Cardiac muscle cell (in vitro differentiated cells and primary cell): ENCODE results near the gene ATG5. TPM values are rescaled to one million over a fixed set of nuclear protein-coding genes. Genes with fewer than 3 reads are reported as not detected.

Experiments
- DNase-seq, 2 donors: peaks; one replicate each; pipeline versions ENCODE4 v3.0.0 to v3.0.0-alpha.2; 2010 to 2017; ENCODE audit warnings: low read depth in 1 of 2, low spot score in 1 of 2
- H3K27ac ChIP-seq: fragments of 200-600 bp; sonication (generic); 2 replicates; pipeline ENCODE4 v1.5.1; 2016
- H3K27me3 ChIP-seq: fragments of 200-600 bp; sonication (generic); 2 replicates; pipeline ENCODE4 v1.6.0; 2016; ENCODE audit warnings: control low read depth
- H3K36me3 ChIP-seq: fragments of 200-600 bp; sonication (generic); 2 replicates; pipeline ENCODE4 v1.5.1; 2016; ENCODE audit warnings: control low read depth
- H3K4me1 ChIP-seq: fragments of 200-600 bp; sonication (generic); 2 replicates; pipeline ENCODE4 v1.8.1; 2017; ENCODE audit warnings: low read depth, mild to moderate bottlenecking, mixed run types
- H3K4me3 ChIP-seq: fragments of 200-600 bp; sonication (generic); 2 replicates; pipeline ENCODE4 v1.5.1; 2016; ENCODE audit warnings: mild to moderate bottlenecking
- H3K9me3 ChIP-seq: fragments of 200-600 bp; sonication (generic); 2 replicates; pipeline ENCODE4 v1.5.1; 2017; ENCODE audit warnings: low read depth, mild to moderate bottlenecking, control low read depth
- polyA plus RNA-seq: library from polyadenylated mRNA; unstranded; fragments of >200 nt; fragmentation: Nextera tagmentation; extraction: Ambion mirVana; gene quantifications from 2 replicates; pipeline ENCODE4 v1.2.1, GENCODE V29; 2016
- total RNA-seq: library from RNA; depleted of rRNA; stranded (reverse); fragments of >200 nt; gene quantifications from 2 replicates; pipeline ENCODE4 v1.2.3, GENCODE V29; 2016
- TF ChIP-seq, protein P1 (sequence below): IDR thresholded peaks from 2 replicates; pipeline ENCODE4 v1.5.1; 2012; ENCODE audit warnings: low read depth, mild to moderate bottlenecking, low read length

The ATG5 gene
- total and polyA plus RNA-seq, 2 experiments from 2014 or later = 15.2 to 32.2 TPM

DNA sequence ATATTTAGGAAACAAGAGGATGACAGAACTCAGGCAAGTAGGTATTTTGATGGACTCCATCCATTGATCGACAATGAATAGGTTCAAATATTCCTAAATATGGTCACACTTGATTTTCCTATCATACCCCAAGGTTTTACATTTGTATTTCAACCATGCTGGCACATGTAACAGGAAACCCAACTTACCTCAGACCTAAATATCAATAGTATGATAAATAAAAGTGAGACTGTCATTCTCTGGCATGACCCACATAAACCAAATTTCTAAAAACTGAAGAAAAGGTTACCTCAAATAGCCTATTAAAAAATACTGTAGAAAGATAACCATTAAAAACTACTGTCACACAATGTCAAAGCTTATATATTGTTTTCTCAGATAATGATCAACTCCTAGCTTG is 142.1 kb downstream of the ATG5 start:
- Histone ChIP-seq H3K36me3 (peaks cover 5% of the 10 kb centered on the region), H3K9me3 (no peaks in the 10 kb centered on the region), H3K27ac (no peak overlapping the region), H3K27me3 (no peaks in the 10 kb centered on the region), H3K4me3 (no peak overlapping the region), H3K4me1 (peaks cover 8% of the 10 kb centered on the region)
- TF ChIP-seq, protein P1, sequence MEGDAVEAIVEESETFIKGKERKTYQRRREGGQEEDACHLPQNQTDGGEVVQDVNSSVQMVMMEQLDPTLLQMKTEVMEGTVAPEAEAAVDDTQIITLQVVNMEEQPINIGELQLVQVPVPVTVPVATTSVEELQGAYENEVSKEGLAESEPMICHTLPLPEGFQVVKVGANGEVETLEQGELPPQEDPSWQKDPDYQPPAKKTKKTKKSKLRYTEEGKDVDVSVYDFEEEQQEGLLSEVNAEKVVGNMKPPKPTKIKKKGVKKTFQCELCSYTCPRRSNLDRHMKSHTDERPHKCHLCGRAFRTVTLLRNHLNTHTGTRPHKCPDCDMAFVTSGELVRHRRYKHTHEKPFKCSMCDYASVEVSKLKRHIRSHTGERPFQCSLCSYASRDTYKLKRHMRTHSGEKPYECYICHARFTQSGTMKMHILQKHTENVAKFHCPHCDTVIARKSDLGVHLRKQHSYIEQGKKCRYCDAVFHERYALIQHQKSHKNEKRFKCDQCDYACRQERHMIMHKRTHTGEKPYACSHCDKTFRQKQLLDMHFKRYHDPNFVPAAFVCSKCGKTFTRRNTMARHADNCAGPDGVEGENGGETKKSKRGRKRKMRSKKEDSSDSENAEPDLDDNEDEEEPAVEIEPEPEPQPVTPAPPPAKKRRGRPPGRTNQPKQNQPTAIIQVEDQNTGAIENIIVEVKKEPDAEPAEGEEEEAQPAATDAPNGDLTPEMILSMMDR = no peak
- no peak for DNase-seq

DNA sequence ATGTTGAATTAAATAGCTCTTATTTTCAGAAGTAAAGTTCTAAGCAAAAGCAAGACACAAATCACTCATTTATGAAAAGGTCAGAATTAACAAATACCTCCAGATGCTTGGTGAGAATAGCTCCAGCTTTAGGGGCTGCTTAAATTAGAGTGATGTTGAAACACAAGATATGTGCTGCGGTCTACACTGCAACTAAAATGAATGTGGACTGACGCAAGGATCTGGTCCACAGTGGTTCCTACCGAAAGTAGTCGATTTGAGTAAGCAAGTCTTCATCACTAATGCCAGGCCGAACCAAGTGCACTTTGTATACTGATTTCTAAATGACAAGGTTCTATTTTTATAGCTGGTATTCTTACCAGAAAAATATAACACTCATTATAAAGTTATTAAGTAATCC is 143.1 kb downstream of the ATG5 start:
- Histone ChIP-seq H3K9me3 (no peaks in the 10 kb centered on the region), H3K36me3 (peaks cover 5% of the 10 kb centered on the region), H3K4me1 (peaks cover 3% of the 10 kb centered on the region), H3K4me3 (no peak overlapping the region), H3K27ac (no peak overlapping the region), H3K27me3 (no peaks in the 10 kb centered on the region)
- no peak for DNase-seq
- TF ChIP-seq, protein P1 = no peak

DNA sequence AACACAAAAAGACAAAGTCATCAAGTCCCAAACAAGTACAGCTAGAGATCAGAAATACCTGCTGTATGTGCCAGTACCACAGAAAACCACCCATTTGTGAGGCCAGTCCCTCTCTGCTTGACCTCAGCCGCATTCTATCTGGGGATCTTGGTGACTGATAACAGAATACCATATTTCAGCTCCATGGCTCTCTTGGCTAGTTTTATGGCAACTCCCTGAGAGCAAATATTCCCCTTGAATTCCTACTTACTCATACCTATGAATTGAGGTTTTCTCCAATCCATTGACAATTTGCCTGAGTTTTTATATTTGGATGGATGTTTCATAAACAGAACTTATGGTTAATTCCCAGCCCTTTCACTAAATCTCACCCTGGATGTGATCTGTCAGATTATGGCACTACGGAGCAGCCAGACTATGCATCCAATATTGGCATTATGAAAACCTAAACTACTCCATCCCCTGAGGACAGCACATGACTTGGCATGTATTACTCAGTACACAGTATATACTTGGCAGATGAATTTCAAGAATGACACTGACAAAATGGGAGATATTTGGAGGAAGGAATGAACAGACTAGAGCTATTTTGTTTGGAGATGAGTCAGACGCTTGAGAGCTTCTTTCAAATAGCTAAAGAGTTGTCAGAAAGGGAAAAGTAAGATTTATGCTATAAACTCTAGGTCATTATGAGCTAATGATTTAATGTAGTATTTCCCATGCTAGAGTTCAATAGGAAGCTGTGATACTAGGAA is 143.7 kb downstream of the ATG5 start:
- Histone ChIP-seq H3K27me3 (no peaks in the 10 kb centered on the region), H3K4me1 (no peaks in the 10 kb centered on the region), H3K9me3 (no peaks in the 10 kb centered on the region), H3K36me3 (peaks cover 5% of the 10 kb centered on the region), H3K27ac (no peak overlapping the region), H3K4me3 (no peak overlapping the region)
- TF ChIP-seq, protein P1 = no peak
- peak in 1 of 2 donors; percentile 34 for DNase-seq

DNA sequence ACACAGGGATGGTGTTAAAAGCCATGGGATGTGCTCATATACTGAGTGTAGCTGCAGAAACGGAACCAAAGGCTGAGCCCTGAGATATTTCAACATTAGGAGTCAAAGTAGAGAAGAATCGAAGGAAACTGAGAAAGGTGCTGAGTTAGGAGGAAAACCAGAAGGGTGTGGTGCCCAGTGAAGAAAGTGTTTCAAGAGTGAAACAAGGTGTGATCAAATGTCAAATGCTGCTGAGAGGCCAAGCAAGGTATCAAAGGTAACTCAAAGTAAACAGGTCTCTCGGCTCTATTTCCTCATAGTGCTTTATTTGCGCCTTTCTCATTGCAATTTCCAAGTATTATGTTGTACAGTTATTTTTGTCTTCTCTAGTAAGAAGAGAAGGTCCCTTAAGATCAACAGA is 145.4 kb downstream of the ATG5 start:
- Histone ChIP-seq H3K27ac (no peak overlapping the region), H3K4me1 (no peaks in the 10 kb centered on the region), H3K36me3 (no peaks in the 10 kb centered on the region), H3K4me3 (no peak overlapping the region), H3K9me3 (no peaks in the 10 kb centered on the region), H3K27me3 (no peaks in the 10 kb centered on the region)
- no peak for DNase-seq
- TF ChIP-seq, protein P1 = no peak

DNA sequence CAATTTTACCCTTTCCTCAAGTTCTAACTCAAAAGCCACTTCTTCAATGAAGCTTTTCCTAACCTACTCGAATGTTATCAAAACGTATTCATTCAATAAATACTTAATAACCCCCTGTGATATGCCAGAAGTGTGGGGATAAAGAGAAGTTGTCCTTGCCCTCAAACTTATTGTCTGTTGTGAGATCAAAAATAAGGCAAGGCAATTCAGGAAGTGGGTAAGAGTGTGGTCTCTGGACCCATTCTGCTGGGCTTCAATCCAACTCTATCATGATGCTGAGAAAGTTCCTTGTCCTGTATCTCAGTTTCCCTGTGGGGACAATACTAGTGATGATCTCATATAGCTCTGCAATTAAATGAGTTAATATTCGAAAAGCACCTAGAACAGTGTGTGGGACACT is 146.7 kb downstream of the ATG5 start:
- H3K4me3 ChIP-seq = no peak overlapping the region
- H3K27ac ChIP-seq = no peak overlapping the region
- H3K27me3 ChIP-seq = no peaks in the 10 kb centered on the region
- H3K36me3 ChIP-seq = no peaks in the 10 kb centered on the region
- H3K4me1 ChIP-seq = no peaks in the 10 kb centered on the region
- TF ChIP-seq, protein P1 = no peak
- no peak for DNase-seq
- no peaks in the 10 kb centered on the region for H3K9me3 ChIP-seq
